Measurements from ENCODE around the gene PLCD1. TPM values are rescaled to one million over a fixed set of nuclear protein-coding genes. Genes with fewer than 3 reads are reported as not detected.
A peak's percentile ranks its signal among the peaks of the same experiment; 100 is the strongest.

The PLCD1 gene
- total RNA-seq, 1 donor from 2014 or later: 38.6 TPM

DNA sequence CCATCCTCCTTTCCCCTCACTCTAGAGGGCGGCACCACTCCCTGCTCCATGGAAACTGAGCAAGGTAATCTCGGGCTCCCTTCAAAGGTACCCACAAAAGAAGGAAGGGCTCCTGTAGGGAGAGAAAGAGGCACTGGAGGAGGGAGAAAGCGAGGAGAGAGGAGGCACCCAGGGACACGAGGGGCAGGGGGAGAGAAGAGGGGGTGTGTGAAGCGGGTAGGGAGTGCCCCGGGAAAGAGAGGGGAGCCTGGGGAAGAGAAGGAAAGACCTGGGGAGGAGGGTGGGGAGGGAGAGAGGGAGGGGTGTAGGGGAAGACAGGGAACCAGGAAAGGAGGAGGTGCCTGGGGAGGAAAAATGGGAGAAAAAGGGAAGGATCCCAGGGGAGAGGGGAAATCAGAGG is 38.3 kb downstream of the PLCD1 start:
- H3K4me3 Mint-ChIP-seq: no peak overlapping the region
- Histone ChIP-seq H3K79me2 (ENCODE audit: low read depth) (no peaks in the 10 kb centered on the region), H3K9me3 (ENCODE audit: low read depth) (no peaks in the 10 kb centered on the region), H4K20me1 (ENCODE audit: low read depth) (no peaks in the 10 kb centered on the region), H3K27ac (no peak overlapping the region), H3K9ac (no peak overlapping the region), H3K27me3 (no peaks in the 10 kb centered on the region), H3K36me3 (no peaks in the 10 kb centered on the region), H3K4me1 (no peaks in the 10 kb centered on the region), H3K4me2 (peak overlapping the region; percentile 10), H3F3A (ENCODE audit: low read depth) (no peaks in the 10 kb centered on the region), H2AFZ (replicated peaks) (peak overlapping the region; percentile 50), H3K4me3 (no peak overlapping the region)
- peaks cover 16% of the 10 kb centered on the region for H3K4me1 Mint-ChIP-seq
- no peaks in the 10 kb centered on the region for H3K9me3 Mint-ChIP-seq
- no peak for DNase-seq (ENCODE audit: low spot score)
- peaks cover 16% of the 10 kb centered on the region for H3K27me3 Mint-ChIP-seq (ENCODE audit: insufficient read depth, low read depth)
- H3K27ac Mint-ChIP-seq: no peak overlapping the region
- TF ChIP-seq, protein P1, sequence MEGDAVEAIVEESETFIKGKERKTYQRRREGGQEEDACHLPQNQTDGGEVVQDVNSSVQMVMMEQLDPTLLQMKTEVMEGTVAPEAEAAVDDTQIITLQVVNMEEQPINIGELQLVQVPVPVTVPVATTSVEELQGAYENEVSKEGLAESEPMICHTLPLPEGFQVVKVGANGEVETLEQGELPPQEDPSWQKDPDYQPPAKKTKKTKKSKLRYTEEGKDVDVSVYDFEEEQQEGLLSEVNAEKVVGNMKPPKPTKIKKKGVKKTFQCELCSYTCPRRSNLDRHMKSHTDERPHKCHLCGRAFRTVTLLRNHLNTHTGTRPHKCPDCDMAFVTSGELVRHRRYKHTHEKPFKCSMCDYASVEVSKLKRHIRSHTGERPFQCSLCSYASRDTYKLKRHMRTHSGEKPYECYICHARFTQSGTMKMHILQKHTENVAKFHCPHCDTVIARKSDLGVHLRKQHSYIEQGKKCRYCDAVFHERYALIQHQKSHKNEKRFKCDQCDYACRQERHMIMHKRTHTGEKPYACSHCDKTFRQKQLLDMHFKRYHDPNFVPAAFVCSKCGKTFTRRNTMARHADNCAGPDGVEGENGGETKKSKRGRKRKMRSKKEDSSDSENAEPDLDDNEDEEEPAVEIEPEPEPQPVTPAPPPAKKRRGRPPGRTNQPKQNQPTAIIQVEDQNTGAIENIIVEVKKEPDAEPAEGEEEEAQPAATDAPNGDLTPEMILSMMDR (IDR thresholded peaks at IDR 0.05): no peak
- TF ChIP-seq EZH2 (IDR thresholded peaks at IDR 0.05): no peak
- TF ChIP-seq EZH2phosphoT487 (IDR thresholded peaks at IDR 0.05): no peak
- no peaks in the 10 kb centered on the region for H3K36me3 Mint-ChIP-seq

DNA sequence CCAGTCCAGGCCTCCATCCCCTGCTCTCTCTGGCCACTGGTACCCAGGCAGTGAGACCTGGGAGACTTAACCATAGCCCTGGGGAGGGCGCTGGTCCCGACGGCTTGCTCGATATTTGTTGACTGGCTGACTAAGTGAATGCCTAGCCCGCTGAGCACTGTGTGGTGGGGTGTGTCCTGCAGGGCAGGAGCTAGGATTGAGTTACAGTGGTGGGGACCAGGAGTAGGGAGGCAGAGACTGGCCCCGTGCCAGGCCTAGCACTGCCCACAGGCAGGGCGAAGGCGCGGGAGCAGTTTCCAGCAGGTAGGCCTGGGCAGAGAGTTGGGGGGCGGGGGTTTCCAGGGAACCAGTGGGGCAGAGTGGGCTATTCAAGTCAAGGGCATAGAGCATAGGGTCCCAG is 38.9 kb downstream of the PLCD1 start, which contains the start of gene VILL:
Gene VILL, plus strand, starts transcription at position 260 of the 400 bp plus-strand sequence. CDS start 2,887 bp downstream, outside the sequence.
- Histone ChIP-seq H2AFZ (replicated peaks) (peak within 1 kb of the TSS; percentile 50), H3F3A (ENCODE audit: low read depth) (no peaks in the 10 kb centered on the region), H3K36me3 (no peaks in the 10 kb centered on the region), H3K4me3 (no peak within 1 kb of the TSS), H3K9me3 (ENCODE audit: low read depth) (no peaks in the 10 kb centered on the region), H3K27ac (no peak within 1 kb of the TSS), H4K20me1 (ENCODE audit: low read depth) (no peaks in the 10 kb centered on the region), H3K79me2 (ENCODE audit: low read depth) (no peaks in the 10 kb centered on the region), H3K9ac (no peak within 1 kb of the TSS), H3K4me1 (no peaks in the 10 kb centered on the region), H3K27me3 (no peaks in the 10 kb centered on the region), H3K4me2 (peak within 1 kb of the TSS; percentile 10)
- DNase-seq (ENCODE audit: low spot score): no peak
- H3K4me1 Mint-ChIP-seq: peaks cover 16% of the 10 kb centered on the region
- TF ChIP-seq EZH2 (IDR thresholded peaks at IDR 0.05) (no peak), EZH2phosphoT487 (IDR thresholded peaks at IDR 0.05) (no peak)
- TF ChIP-seq, protein P1 (IDR thresholded peaks at IDR 0.05): no peak
- H3K27me3 Mint-ChIP-seq (ENCODE audit: insufficient read depth, low read depth): peaks cover 16% of the 10 kb centered on the region
- no peaks in the 10 kb centered on the region for H3K9me3 Mint-ChIP-seq
- H3K4me3 Mint-ChIP-seq: no peak within 1 kb of the TSS
- H3K36me3 Mint-ChIP-seq: no peaks in the 10 kb centered on the region
- H3K27ac Mint-ChIP-seq: peak within 1 kb of the TSS; percentile 29

DNA sequence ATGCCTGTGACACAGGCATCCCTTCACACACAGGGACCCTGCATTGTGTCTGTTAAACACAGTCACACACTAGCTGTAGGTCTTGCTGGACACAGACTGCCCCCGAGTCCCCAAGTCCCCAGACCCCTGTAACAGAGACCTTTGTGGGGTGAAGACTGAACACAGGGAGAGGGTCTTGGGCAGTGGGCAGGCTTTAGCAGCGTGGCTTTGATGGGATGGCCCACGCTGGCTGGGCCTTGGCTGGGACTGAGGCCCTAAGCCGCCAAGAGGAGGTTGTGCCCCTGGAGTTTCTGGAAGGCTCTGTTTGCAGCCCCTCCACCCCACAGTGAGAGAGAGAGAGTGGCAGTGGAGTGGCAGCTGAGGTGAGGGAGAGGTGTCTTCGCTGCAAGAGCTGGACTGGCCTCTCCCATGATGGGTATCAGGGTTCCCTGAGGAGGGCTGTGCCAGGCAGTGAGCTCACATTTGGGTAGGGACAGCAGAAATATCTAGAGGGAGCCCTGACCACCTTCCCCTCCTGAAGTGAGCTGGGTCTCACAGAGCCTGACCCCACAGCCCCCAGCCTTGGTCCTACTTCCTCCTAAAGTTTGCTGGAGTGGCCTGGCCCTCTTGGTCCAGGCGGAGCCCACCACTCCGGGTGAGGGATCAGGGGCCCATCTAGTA is 39.5 kb downstream of the PLCD1 start:
- Histone ChIP-seq H3K4me2 (no peak overlapping the region), H3K4me3 (no peak overlapping the region), H4K20me1 (ENCODE audit: low read depth) (no peaks in the 10 kb centered on the region), H3K36me3 (no peaks in the 10 kb centered on the region), H3K79me2 (ENCODE audit: low read depth) (no peaks in the 10 kb centered on the region), H3K9ac (no peak overlapping the region), H3K27ac (no peak overlapping the region), H3F3A (ENCODE audit: low read depth) (no peaks in the 10 kb centered on the region), H3K27me3 (no peaks in the 10 kb centered on the region), H3K9me3 (ENCODE audit: low read depth) (no peaks in the 10 kb centered on the region), H2AFZ (replicated peaks) (no peak overlapping the region), H3K4me1 (no peaks in the 10 kb centered on the region)
- Mint-ChIP-seq H3K4me1 (peaks cover 15% of the 10 kb centered on the region), H3K4me3 (no peak overlapping the region), H3K36me3 (peaks cover 1% of the 10 kb centered on the region), H3K27ac (peak overlapping the region; percentile 23), H3K27me3 (ENCODE audit: insufficient read depth, low read depth) (peaks cover 16% of the 10 kb centered on the region), H3K9me3 (no peaks in the 10 kb centered on the region)
- DNase-seq (ENCODE audit: low spot score): no peak
- TF ChIP-seq EZH2phosphoT487 (IDR thresholded peaks at IDR 0.05): no peak
- TF ChIP-seq, protein P1 (IDR thresholded peaks at IDR 0.05): no peak
- TF ChIP-seq EZH2 (IDR thresholded peaks at IDR 0.05): no peak

Data from neural progenitor cell (in vitro differentiated cells).